Gastrocnemius medialis (tissue), 4 donors: Measurements from ENCODE around the gene KIAA1614.

Experiments
- CTCF ChIP-seq, 5 experiments: fragments of 450-650 bp in 3 of 5; fragments of 200-600 bp in 2 of 5; sonication (generic) in 2 of 5; IDR thresholded peaks in 4 of 5; conservative IDR thresholded peaks in 1 of 5; 1 replicate in 4 of 5; 2 replicates in 1 of 5; pipeline ENCODE4 v1.5.1; 2016 to 2019; ENCODE audit warnings: antibody characterized with exemption in 5 of 5, mild to moderate bottlenecking in 3 of 5, moderate library complexity in 3 of 5
- POLR2A ChIP-seq, 2 donors: fragments of 450-650 bp; IDR thresholded peaks; one replicate each; pipeline ENCODE4 v1.6.1; 2017; ENCODE audit warnings: antibody characterized with exemption in 2 of 2, mild to moderate bottlenecking in 2 of 2, moderate library complexity in 2 of 2

- TF ChIP-seq CTCF (IDR thresholded peaks at IDR 0.05 in 4 of 5, conservative IDR thresholded peaks at IDR 0.05 in 1 of 5) (no peak), POLR2A (IDR thresholded peaks at IDR 0.05) (no peak)
Measured at GRCh38 chr1:180961622-180962021, 48.9 kb downstream of the KIAA1614 start.
